SK-N-SH treated with all-trans-retinoic acid at 6 μM for 48 hours (cell line): ENCODE measurements around the gene MCAT.

ENCODE experiments used
- ARNTL ChIP-seq: fragments of 450-650 bp; formaldehyde crosslinking; IDR thresholded peaks from 2 replicates; pipeline ENCODE4 v1.5.0; 2020; ENCODE audit warnings: low read depth, mild to moderate bottlenecking, moderate library complexity, borderline replicate concordance
- CSDC2 ChIP-seq: fragments of 250-450 bp; sonication (Bioruptor Pico); IDR thresholded peaks from 2 replicates; pipeline ENCODE4 v1.5.0; 2020; ENCODE audit warnings: mild to moderate bottlenecking, moderate library complexity
- GLIS3 ChIP-seq: fragments of 250-450 bp; sonication (Bioruptor Pico); IDR thresholded peaks from 2 replicates; pipeline ENCODE4 v1.5.0; 2020; ENCODE audit warnings: mild to moderate bottlenecking, moderate library complexity
- RARB ChIP-seq: fragments of 250-450 bp; sonication (Bioruptor Pico); IDR thresholded peaks from 2 replicates; pipeline ENCODE4 v1.8.0; 2021; ENCODE audit warnings: mild to moderate bottlenecking, moderate library complexity
- ZFP30 ChIP-seq: fragments of 450-650 bp; formaldehyde crosslinking; IDR thresholded peaks from 2 replicates; pipeline ENCODE4 v1.5.0; 2022; ENCODE audit warnings: mild to moderate bottlenecking, moderate library complexity

DNA sequence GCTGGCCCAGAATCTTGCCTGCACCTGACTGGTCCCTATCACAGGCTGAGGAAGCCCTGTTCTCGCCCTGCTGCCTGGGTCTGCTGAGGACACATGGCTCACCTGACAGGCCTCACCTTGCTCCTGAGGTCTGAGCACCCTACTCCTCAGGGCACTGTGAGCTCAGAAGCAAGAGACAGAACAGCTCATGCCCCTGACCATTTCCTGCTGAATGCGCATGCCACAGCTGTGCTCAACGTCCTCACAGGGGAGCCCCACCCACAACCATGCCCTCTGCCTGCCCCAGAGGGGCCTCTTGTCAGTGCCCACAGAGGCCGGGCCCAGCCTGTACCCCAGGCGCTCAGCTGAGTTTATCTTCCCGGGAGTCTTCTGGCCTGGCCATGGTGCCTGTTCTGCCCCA lies 5.4 kb upstream of the MCAT start:
- TF ChIP-seq ZFP30 (CRISPR knock-in tag), result no peak
- no peak for TF ChIP-seq CSDC2 (CRISPR knock-in tag)
- no peak for TF ChIP-seq ARNTL (CRISPR knock-in tag)
- TF ChIP-seq RARB (CRISPR knock-in tag), result no peak
- no peak for TF ChIP-seq GLIS3 (CRISPR knock-in tag)
